Mesodermal cell (in vitro differentiated cells): ENCODE measurements around the gene RPS18.

ENCODE experiments used
- H3K27ac ChIP-seq: 2 replicates; pipeline ENCODE4 v1.7.0; 2013; ENCODE audit warnings: mild to moderate bottlenecking, low read depth, low read length, moderate library complexity; ENCODE audit not compliant: severe bottlenecking
- H3K36me3 ChIP-seq: 2 replicates; pipeline ENCODE4 v1.7.1; 2013; ENCODE audit warnings: mild to moderate bottlenecking, low read length, moderate library complexity; ENCODE audit not compliant: control insufficient read depth, insufficient read depth
- H3K4me1 ChIP-seq: one replicate; pipeline ENCODE4 v1.7.1; 2013; ENCODE audit warnings: mild to moderate bottlenecking, low read length; ENCODE audit not compliant: insufficient read depth, control insufficient read depth, poor library complexity, severe bottlenecking
- H3K4me3 ChIP-seq: 2 replicates; pipeline ENCODE4 v1.7.0; 2013; ENCODE audit warnings: low read length, control low read depth, mild to moderate bottlenecking; ENCODE audit not compliant: insufficient read depth, poor library complexity, severe bottlenecking; ENCODE audit errors: extremely low read depth
- H3K9me3 ChIP-seq: 2 replicates; pipeline ENCODE4 v1.7.1; 2013; ENCODE audit warnings: mild to moderate bottlenecking, low read length, moderate library complexity; ENCODE audit not compliant: control insufficient read depth
- WGBS, 2 experiments: methylation state at CpG; one replicate each; pipeline ENCODE4 v1.1.5; 2013; ENCODE audit warnings: missing lambda C conversion rate in 2 of 2; ENCODE audit not compliant: insufficient coverage in 2 of 2; 5-methylcytosine and 5-hydroxymethylcytosine counted together

RPS18 gene

GRCh38 chr6:33292996-33293682 is 21.3 kb downstream of the RPS18 start:
- 89 to 92% methylated on average over 7 to 10 of the region's 16 CpGs for WGBS, 2 experiments
- Histone ChIP-seq H3K9me3 (no peaks in the 10 kb centered on the region), H3K4me3 (no peak overlapping the region), H3K4me1 (peaks cover 16% of the 10 kb centered on the region), H3K27ac (no peak overlapping the region), H3K36me3 (peaks cover 56% of the 10 kb centered on the region)

GRCh38 chr6:33294086-33294823 is 22.4 kb downstream of the RPS18 start:
- WGBS, 2 experiments, result 92 to 93% methylated on average over 7 to 10 of the region's 10 CpGs
- H3K27ac ChIP-seq, result no peak overlapping the region
- H3K36me3 ChIP-seq, result peaks cover 56% of the 10 kb centered on the region

GRCh38 chr6:33295621-33296369 is 23.9 kb downstream of the RPS18 start:
- 91 to 95% methylated on average over 8 of the region's 15 CpGs for WGBS, 2 experiments
- Histone ChIP-seq H3K4me1 (peaks cover 6% of the 10 kb centered on the region), H3K9me3 (no peaks in the 10 kb centered on the region), H3K4me3 (no peak overlapping the region), H3K36me3 (peaks cover 52% of the 10 kb centered on the region), H3K27ac (no peak overlapping the region)

More at GRCh38 chr6:33294086-33294823, 22.4 kb downstream of the RPS18 start:
- Histone ChIP-seq H3K4me1 (peaks cover 14% of the 10 kb centered on the region), H3K4me3 (no peak overlapping the region), H3K9me3 (no peaks in the 10 kb centered on the region)

GRCh38 chr6:33296797-33297405 is 25.0 kb downstream of the RPS18 start:
- H3K9me3 ChIP-seq, result no peaks in the 10 kb centered on the region
- H3K4me3 ChIP-seq, result peak overlapping the region; percentile 67
- H3K36me3 ChIP-seq, result peaks cover 48% of the 10 kb centered on the region
- WGBS, 2 experiments, result 78 to 82% methylated on average over 2 to 4 of the region's 12 CpGs
- peaks cover 5% of the 10 kb centered on the region for H3K4me1 ChIP-seq
- H3K27ac ChIP-seq, result peak overlapping the region; percentile 67

GRCh38 chr6:33297406-33297955 is 25.6 kb downstream of the RPS18 start:
- no peaks in the 10 kb centered on the region for H3K9me3 ChIP-seq
- H3K4me1 ChIP-seq, result peaks cover 5% of the 10 kb centered on the region
- WGBS, 2 experiments, result 0 to 3% methylated on average over 3 to 11 of the region's 16 CpGs
- peaks cover 44% of the 10 kb centered on the region for H3K36me3 ChIP-seq
- peak overlapping the region; percentile 67 for H3K4me3 ChIP-seq
- H3K27ac ChIP-seq, result peak overlapping the region; percentile 67

GRCh38 chr6:33297956-33298772 is 26.3 kb downstream of the RPS18 start:
- H3K36me3 ChIP-seq, result peaks cover 37% of the 10 kb centered on the region
- no peaks in the 10 kb centered on the region for H3K9me3 ChIP-seq
- peak overlapping the region; percentile 94 for H3K27ac ChIP-seq
- H3K4me3 ChIP-seq, result peak overlapping the region; percentile 67
- 0% methylated on average over 11 to 17 of the region's 42 CpGs for WGBS, 2 experiments
- H3K4me1 ChIP-seq, result peaks cover 5% of the 10 kb centered on the region

GRCh38 chr6:33298773-33299236 is 26.9 kb downstream of the RPS18 start, which contains the start of gene RGL2:
Gene RGL2 (minus strand): TSS chr6:33298942. CDS start chr6:33298610, 332 bp downstream.
- Histone ChIP-seq H3K9me3 (no peaks in the 10 kb centered on the region), H3K4me1 (peaks cover 5% of the 10 kb centered on the region), H3K27ac (peak within 1 kb of the TSS; percentile 94), H3K4me3 (peak within 1 kb of the TSS; percentile 67), H3K36me3 (peaks cover 30% of the 10 kb centered on the region)
- WGBS, 2 experiments, result 0 to 1% methylated on average over 10 to 12 of the region's 34 CpGs

- H3K4me3 ChIP-seq, result peak overlapping the region; percentile 67
- peaks cover 26% of the 10 kb centered on the region for H3K36me3 ChIP-seq
- 0 to 1% methylated on average over 45 to 49 of the region's 54 CpGs for WGBS, 2 experiments
- peaks cover 5% of the 10 kb centered on the region for H3K4me1 ChIP-seq
- H3K9me3 ChIP-seq, result no peaks in the 10 kb centered on the region
- peak overlapping the region; percentile 94 for H3K27ac ChIP-seq
These were observed 27.5 kb downstream of the RPS18 start for GRCh38 chr6:33299237-33299944.

GRCh38 chr6:33301877-33302276 is 30.0 kb downstream of the RPS18 start:
- no peaks in the 10 kb centered on the region for H3K9me3 ChIP-seq
- no peak overlapping the region for H3K4me3 ChIP-seq
- no CpG with 5 or more reads among the region's 3 CpGs for WGBS, 2 experiments
- H3K36me3 ChIP-seq, result peaks cover 9% of the 10 kb centered on the region
- H3K27ac ChIP-seq, result no peak overlapping the region
- H3K4me1 ChIP-seq, result peaks cover 4% of the 10 kb centered on the region
